ENCODE measurements around the gene VCAN. TPM values are rescaled to one million over a fixed set of nuclear protein-coding genes. Genes with fewer than 3 reads are reported as not detected.

VCAN gene
- total and polyA plus RNA-seq, 8 donors = 1.5 to 184 (median 12.7) TPM

GRCh38 chr5:83475935-83476814, 4.6 kb downstream of the VCAN start:
- 20 to 37% (median 27%) methylated on average over 5 of the region's 5 CpGs for WGBS, 5 donors

GRCh38 chr5:83482961-83483360, 11.4 kb downstream of the VCAN start:
- Histone ChIP-seq H3K27me3 (no peaks in the 10 kb centered on the region), H3K4me1 (no peaks in the 10 kb centered on the region), H3K36me3 (no peaks in the 10 kb centered on the region), H3K4me3 (no peak overlapping the region), H3K27ac (no peak overlapping the region), H3K9me3 (no peaks in the 10 kb centered on the region)
- no peak for DNase-seq
- TF ChIP-seq EP300 (IDR thresholded peaks at IDR 0.05) (no peak), CTCF (IDR thresholded peaks at IDR 0.05) (no peak), POLR2AphosphoS5 (IDR thresholded peaks at IDR 0.05) (no peak), POLR2A (IDR thresholded peaks at IDR 0.05) (no peak)
- intact Hi-C loops (cut with DNase I; ENCODE audit: low total_unique reads) = no loop called here
- WGBS, 5 donors = 73 to 83% (median 81%) methylated on average over 1 of the region's 1 CpG

More at GRCh38 chr5:83475935-83476814, 4.6 kb downstream of the VCAN start:
- H3K4me3 ChIP-seq = no peak overlapping the region
- H3K27ac ChIP-seq = peak overlapping the region in 1 of 5 donors; percentile 5
- no peaks in the 10 kb centered on the region for H3K9me3 ChIP-seq
- H3K4me1 ChIP-seq = peaks cover 28 to 48% (median 39%) of the 10 kb centered on the region in 4 donors
- peaks cover 8 to 55% (median 48%) of the 10 kb centered on the region in 3 donors for H3K27me3 ChIP-seq
- DNase-seq = peak in 1 of 2 donors; percentile 26
- H3K36me3 ChIP-seq = no peaks in the 10 kb centered on the region
- TF ChIP-seq POLR2AphosphoS5 (IDR thresholded peaks at IDR 0.05) = no peak
- TF ChIP-seq EP300 (IDR thresholded peaks at IDR 0.05) = no peak
- TF ChIP-seq POLR2A (IDR thresholded peaks at IDR 0.05) = no peak
- no peak for TF ChIP-seq CTCF (IDR thresholded peaks at IDR 0.05)
- intact Hi-C loops (cut with DNase I; ENCODE audit: low total_unique reads) = no loop called here

GRCh38 chr5:83484294-83484693, 12.8 kb downstream of the VCAN start:
- 79 to 87% (median 81%) methylated on average over 2 of the region's 2 CpGs for WGBS, 5 donors
- no peaks in the 10 kb centered on the region for H3K9me3 ChIP-seq
- no peaks in the 10 kb centered on the region for H3K27me3 ChIP-seq
- H3K27ac ChIP-seq = no peak overlapping the region
- H3K4me3 ChIP-seq = no peak overlapping the region
- intact Hi-C loops (cut with DNase I; ENCODE audit: low total_unique reads) = no loop called here
- DNase-seq = no peak
- TF ChIP-seq POLR2AphosphoS5 (IDR thresholded peaks at IDR 0.05) (no peak), POLR2A (IDR thresholded peaks at IDR 0.05) (no peak), EP300 (IDR thresholded peaks at IDR 0.05) (no peak)
- H3K36me3 ChIP-seq = no peaks in the 10 kb centered on the region
- no peaks in the 10 kb centered on the region for H3K4me1 ChIP-seq

- H3K36me3 ChIP-seq = no peaks in the 10 kb centered on the region
- no peaks in the 10 kb centered on the region for H3K4me1 ChIP-seq
- no peak overlapping the region for H3K27ac ChIP-seq
- no peaks in the 10 kb centered on the region for H3K27me3 ChIP-seq
- H3K4me3 ChIP-seq = no peak overlapping the region
- TF ChIP-seq POLR2AphosphoS5 (IDR thresholded peaks at IDR 0.05) (no peak), POLR2A (IDR thresholded peaks at IDR 0.05) (no peak), CTCF (IDR thresholded peaks at IDR 0.05) (no peak), EP300 (IDR thresholded peaks at IDR 0.05) (no peak)
- intact Hi-C loops (cut with DNase I; ENCODE audit: low total_unique reads) = no loop called here
- DNase-seq = no peak
- no peaks in the 10 kb centered on the region for H3K9me3 ChIP-seq
- 79 to 92% (median 89%) methylated on average over 4 of the region's 4 CpGs for WGBS, 5 donors
These were observed 14.3 kb downstream of the VCAN start for GRCh38 chr5:83485842-83486241.

- H3K9me3 ChIP-seq = no peaks in the 10 kb centered on the region
- WGBS, 5 donors = 48 to 83% (median 67%) methylated on average over 1 of the region's 1 CpG
- DNase-seq = no peak
- no peaks in the 10 kb centered on the region for H3K4me1 ChIP-seq
- H3K36me3 ChIP-seq = no peaks in the 10 kb centered on the region
- no peaks in the 10 kb centered on the region for H3K27me3 ChIP-seq
- intact Hi-C loops (cut with DNase I; ENCODE audit: low total_unique reads) = no loop called here
- TF ChIP-seq POLR2AphosphoS5 (IDR thresholded peaks at IDR 0.05) (no peak), POLR2A (IDR thresholded peaks at IDR 0.05) (no peak), CTCF (IDR thresholded peaks at IDR 0.05) (no peak), EP300 (IDR thresholded peaks at IDR 0.05) (no peak)
- no peak overlapping the region for H3K27ac ChIP-seq
- H3K4me3 ChIP-seq = no peak overlapping the region
These were observed 15.6 kb downstream of the VCAN start for GRCh38 chr5:83487155-83487554.

Data from stomach (tissue), 9 donors.